K562 (cell line): ENCODE data around the gene VPS33B. TPM values are rescaled to one million over a fixed set of nuclear protein-coding genes. Genes with fewer than 3 reads are reported as not detected.

Experiments used
- ARID3A ChIP-seq: IDR thresholded peaks from 2 replicates; pipeline ENCODE4 v1.6.1; 2012; ENCODE audit warnings: low read depth, low read length, improper control_type of control experiment, borderline replicate concordance
- ARNT ChIP-seq, 2 experiments: fragments of 450-650 bp; IDR thresholded peaks; 2 replicates each; pipeline ENCODE4 v1.6.1; 2016; ENCODE audit warnings: mild to moderate bottlenecking in 1 of 2
- EWSR1 ChIP-seq: fragments of 450-650 bp; IDR thresholded peaks from 2 replicates; pipeline ENCODE4 v1.6.1; 2018; ENCODE audit warnings: borderline replicate concordance, mild to moderate bottlenecking, low read depth, moderate library complexity; ENCODE audit not compliant: partially characterized antibody
- FOXO4 ChIP-seq: fragments of 450-650 bp; formaldehyde crosslinking; IDR thresholded peaks from 2 replicates; pipeline ENCODE4 v1.4.0; 2020; ENCODE audit warnings: mild to moderate bottlenecking, moderate library complexity
- GMEB1 ChIP-seq: fragments of 250-450 bp; sonication (Bioruptor Pico); IDR thresholded peaks from 2 replicates; pipeline ENCODE4 v1.4.0; 2020; ENCODE audit warnings: mild to moderate bottlenecking
- HDAC8 ChIP-seq: fragments of 450-650 bp; IDR thresholded peaks from 2 replicates; pipeline ENCODE4 v1.6.1; 2016; ENCODE audit warnings: mild to moderate bottlenecking, missing genetic modification characterization, moderate library complexity, missing compliant biosample characterization
- IRF2 ChIP-seq: sonication (generic); formaldehyde crosslinking; IDR thresholded peaks from 2 replicates; pipeline ENCODE4 v1.8.1; 2022; ENCODE audit warnings: mild to moderate bottlenecking, missing genetic modification reagents
- MNT ChIP-seq, 2 experiments: fragments of 450-650 bp; conservative IDR thresholded peaks; 2 replicates each; pipeline ENCODE4 v1.6.1; 2017; ENCODE audit warnings: mild to moderate bottlenecking in 2 of 2, moderate library complexity in 2 of 2
- PRMT5 ChIP-seq: sonication (generic); formaldehyde crosslinking; IDR thresholded peaks from 2 replicates; pipeline ENCODE4 v1.5.0; 2020; ENCODE audit warnings: missing genetic modification reagents
- RREB1 ChIP-seq: fragments of 250-450 bp; sonication (Bioruptor Pico); IDR thresholded peaks from 2 replicates; pipeline ENCODE4 v1.4.0; 2020
- ZNF224 ChIP-seq: sonication (generic); formaldehyde crosslinking; IDR thresholded peaks from 2 replicates; pipeline ENCODE4 v1.8.0; 2022; ENCODE audit warnings: mild to moderate bottlenecking, missing genetic modification reagents
- ZNF699 ChIP-seq: fragments of 250-450 bp; sonication (Bioruptor Pico); IDR thresholded peaks from 2 replicates; pipeline ENCODE4 v1.8.0; 2021; ENCODE audit warnings: mild to moderate bottlenecking, moderate library complexity; ENCODE audit not compliant: insufficient replicate concordance
- ZNF764 ChIP-seq: fragments of 250-450 bp; sonication (Bioruptor Pico); IDR thresholded peaks from 2 replicates; pipeline ENCODE4 v1.4.0; 2020; ENCODE audit warnings: low read depth, mild to moderate bottlenecking, moderate library complexity
- polyA plus RNA-seq, 8 experiments: library from polyadenylated mRNA; depleted of rRNA in 4 of 8; stranded (reverse) in 5 of 8; unstranded in 3 of 8; fragments of >200 nt; fragmentation: Nextera tagmentation in 2 of 8; fragmentation: Illumina TruSeq in 1 of 8; extraction: Ambion mirVana in 2 of 8; extraction: Trizol in 1 of 8; gene quantifications; 2 replicates each; pipeline versions ENCODE4 v1.2.1 to v1.2.3, GENCODE V29; 2011 to 2014; ENCODE audit warnings: inconsistent platforms in 1 of 8, missing spikeins in 1 of 8
- total RNA-seq, 7 experiments: library from RNA; depleted of rRNA in 6 of 7; stranded (reverse); fragments of >200 nt in 6 of 7; fragmentation: Illumina TruSeq in 2 of 7; extraction: Trizol in 2 of 7; gene quantifications; 2 replicates each; pipeline versions ENCODE4 v1.2.1 to v1.2.3, GENCODE V29; 2011 to 2021; ENCODE audit warnings: low replicate concordance in 1 of 7

The VPS33B gene
- total and polyA plus RNA-seq, 9 of the 15 experiments (the other 6 are each of a cell fraction or from before 2014, with no cell fraction given), result 9.4 to 25.5 (median 14.8) TPM

DNA sequence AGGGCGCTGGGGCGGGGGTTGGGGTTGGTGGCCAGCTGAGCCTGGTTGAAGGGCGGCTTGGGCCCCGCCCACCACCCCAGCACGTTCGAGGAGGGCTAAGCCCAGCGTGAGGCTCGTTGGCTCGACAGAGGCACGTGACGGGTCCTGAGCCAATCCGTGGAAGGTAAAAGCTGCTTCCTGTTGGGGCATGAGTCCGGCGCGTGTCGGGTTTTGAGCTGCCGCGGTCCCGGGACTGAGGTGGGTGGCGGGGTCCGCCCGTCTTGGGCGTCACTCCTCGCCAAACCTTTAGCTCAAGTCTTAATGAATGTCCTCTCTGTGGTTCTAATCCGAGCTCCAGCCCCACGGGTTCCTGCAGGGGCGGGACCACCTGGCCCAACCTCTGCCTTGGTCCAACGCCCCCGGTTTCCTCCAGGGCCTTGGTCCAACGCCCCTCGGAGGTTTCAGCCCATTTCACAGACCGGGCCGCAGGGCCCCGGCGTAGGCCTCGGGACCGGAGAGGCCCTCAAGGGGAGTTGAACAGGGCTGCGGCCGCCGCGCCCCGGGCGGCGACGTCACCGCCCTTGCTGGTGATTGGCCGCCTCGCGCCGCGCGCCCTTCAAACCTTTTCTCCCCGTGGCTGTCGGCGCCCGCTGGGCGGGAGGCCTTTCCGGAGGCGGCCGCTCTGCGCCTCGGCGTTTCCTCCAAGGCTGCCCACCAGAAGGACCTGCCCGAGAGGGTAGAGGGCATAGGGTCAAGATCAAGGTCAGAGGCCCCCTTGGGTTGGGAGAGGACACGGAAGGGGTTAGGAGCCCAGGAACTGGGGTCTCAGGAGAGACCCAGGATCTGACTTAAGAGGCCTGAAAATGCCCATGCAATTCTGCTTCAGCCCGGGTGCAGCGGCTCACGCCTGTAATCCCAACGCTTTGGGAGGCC, 67.4 kb downstream of the VPS33B start, which contains the start of gene RCCD1 (continued):
- TF ChIP-seq RREB1 (CRISPR knock-in tag), result no peak
- no peak for TF ChIP-seq ARID3A
- peak; percentile 97 to 98 for TF ChIP-seq MNT (conservative IDR thresholded peaks at IDR 0.05)
- TF ChIP-seq FOXO4, result 0 out of 2 replicates have a peak, but pooled peaks have one; percentile 4
- no peak for TF ChIP-seq PRMT5 (CRISPR knock-in tag)
- no peak; the same call in 1 of the 2 replicates for TF ChIP-seq ZNF764 (CRISPR knock-in tag)
- TF ChIP-seq EWSR1, result no peak
- TF ChIP-seq ARNT (IDR thresholded peaks at IDR 0.05), result no peak
- no peak for TF ChIP-seq ZNF699 (CRISPR knock-in tag)
- peak; percentile 82; the same call in 1 of the 2 replicates for TF ChIP-seq HDAC8 (tag)
- peak; percentile 52 for TF ChIP-seq GMEB1 (CRISPR knock-in tag)
- TF ChIP-seq ZNF224 (CRISPR knock-in tag), result no peak
- no peak for TF ChIP-seq IRF2 (CRISPR knock-in tag)
